SK-N-SH (cell line): ENCODE measurements around the gene TMEM109. TPM values are rescaled to one million over a fixed set of nuclear protein-coding genes. Genes with fewer than 3 reads are reported as not detected.

Experiments used
- CTCF ChIA-PET: fragments of 300-600, 350-600 bp; formaldehyde crosslinking; extraction: SDS; loops from one replicate; lab custom pipeline; 2021; lab: Yijun Ruan, JAX
- POLR2A ChIA-PET: fragments of 350-600 bp; sonication (Branson Sonifier 250); formaldehyde crosslinking; extraction: SDS; loops from one replicate; lab custom pipeline; 2020; ENCODE audit warnings: antibody characterized with exemption, inconsistent platforms; lab: Yijun Ruan, JAX
- DNase-seq: peaks from one replicate; pipeline ENCODE4 v3.0.0; 2012
- H2AFZ ChIP-seq: fragments of 200-600 bp; sonication (generic); 2 replicates; pipeline ENCODE4 v1.8.1; 2016; ENCODE audit warnings: antibody characterized with exemption, mild to moderate bottlenecking, low read depth
- H3F3A ChIP-seq: fragments of 200-600 bp; sonication (generic); replicated peaks from 2 replicates; pipeline ENCODE3; 2016; ENCODE audit warnings: antibody characterized with exemption, mild to moderate bottlenecking; ENCODE audit not compliant: insufficient read depth
- H3K27ac ChIP-seq, 2 experiments: fragments of 200-500 bp in 1 of 2; fragments of 200-600 bp in 1 of 2; sonication (Bioruptor generic) in 1 of 2; sonication (generic), shearing (Covaris generic) in 1 of 2; 2 replicates each; pipeline versions ENCODE4 v1.5.1 to v1.6.1; 2014 to 2016; ENCODE audit warnings: low read depth in 2 of 2, inconsistent platforms in 1 of 2, low read length in 1 of 2, mild to moderate bottlenecking in 1 of 2, mixed read lengths in 1 of 2
- H3K27me3 ChIP-seq: fragments of 200-600 bp; sonication (generic), shearing (Covaris generic); 2 replicates; pipeline ENCODE4 v1.6.1; 2016; ENCODE audit warnings: mixed run types; ENCODE audit not compliant: insufficient read depth
- H3K36me3 ChIP-seq, 2 experiments: fragments of 200-500 bp in 1 of 2; fragments of 200-600 bp in 1 of 2; sonication (Bioruptor generic) in 1 of 2; sonication (generic) in 1 of 2; replicated peaks in 1 of 2; 2 replicates each; pipeline versions ENCODE3 to v1.5.1; 2014 to 2016; ENCODE audit warnings: low read length in 1 of 2, mild to moderate bottlenecking in 1 of 2; ENCODE audit not compliant: insufficient read depth in 2 of 2, control insufficient read depth in 1 of 2
- H3K4me1 ChIP-seq, 2 experiments: fragments of 200-500 bp in 1 of 2; fragments of 200-600 bp in 1 of 2; sonication (Bioruptor generic) in 1 of 2; sonication (generic), shearing (Covaris generic) in 1 of 2; 2 replicates each; pipeline versions ENCODE4 v1.5.1 to v1.6.1; 2014 to 2016; ENCODE audit warnings: low read depth in 1 of 2, low read length in 1 of 2, mixed run types in 1 of 2; ENCODE audit not compliant: insufficient read depth in 2 of 2, control insufficient read depth in 1 of 2
- H3K4me2 ChIP-seq: fragments of 200-600 bp; sonication (generic), shearing (Covaris generic); 2 replicates; pipeline ENCODE4 v1.6.1; 2017; ENCODE audit warnings: mixed run types
- H3K4me3 ChIP-seq, 2 experiments: fragments of 200-500 bp in 1 of 2; fragments of 200-600 bp in 1 of 2; sonication (Bioruptor generic) in 1 of 2; sonication (generic), shearing (Covaris generic) in 1 of 2; 2 replicates each; pipeline versions ENCODE4 v1.5.1 to v1.8.1; 2014 to 2016; ENCODE audit warnings: low read depth in 2 of 2, inconsistent platforms in 1 of 2, low read length in 1 of 2, mild to moderate bottlenecking in 1 of 2, mixed read lengths in 1 of 2, moderate library complexity in 1 of 2
- H3K79me2 ChIP-seq: fragments of 200-600 bp; sonication (generic); 2 replicates; pipeline ENCODE4 v1.8.1; 2017; ENCODE audit warnings: mild to moderate bottlenecking; ENCODE audit not compliant: insufficient read depth
- H3K9ac ChIP-seq: fragments of 200-600 bp; sonication (generic); 2 replicates; pipeline ENCODE4 v1.6.1; 2017; ENCODE audit warnings: mixed run types
- H3K9me2 ChIP-seq: fragments of 200-600 bp; sonication (generic); 2 replicates; pipeline ENCODE4 v1.6.1; 2017; ENCODE audit warnings: mixed run types
- H3K9me3 ChIP-seq: fragments of 200-600 bp; sonication (generic); 2 replicates; pipeline ENCODE4 v1.6.1; 2017; ENCODE audit warnings: mixed run types, mild to moderate bottlenecking, moderate library complexity
- H4K20me1 ChIP-seq: fragments of 200-600 bp; sonication (generic); 2 replicates; pipeline ENCODE4 v1.6.1; 2017; ENCODE audit warnings: mild to moderate bottlenecking, mixed run types; ENCODE audit not compliant: insufficient read depth
- CHD2 ChIP-seq: fragments of 150-350 bp; IDR thresholded peaks from 2 replicates; pipeline ENCODE4 v1.6.1; 2018; ENCODE audit warnings: low read length; ENCODE audit not compliant: partially characterized antibody
- CTCF ChIP-seq: fragments of 200-600 bp; sonication (generic); IDR thresholded peaks from 2 replicates; pipeline ENCODE4 v1.6.1; 2017; ENCODE audit warnings: antibody characterized with exemption, mild to moderate bottlenecking, moderate library complexity
- ELF1 ChIP-seq: IDR thresholded peaks from 2 replicates; pipeline ENCODE4 v1.4.0; 2012
- FOSL2 ChIP-seq: IDR thresholded peaks from 2 replicates; pipeline ENCODE4 v1.4.0; 2012; ENCODE audit warnings: low read depth, mild to moderate bottlenecking, moderate library complexity, borderline replicate concordance
- IRF3 ChIP-seq: fragments of 150-350 bp; IDR thresholded peaks from 2 replicates; pipeline ENCODE4 v1.6.1; 2016; ENCODE audit warnings: mild to moderate bottlenecking, low read depth, low read length
- NRF1 ChIP-seq: IDR thresholded peaks from 2 replicates; pipeline ENCODE4 v1.6.1; 2012; ENCODE audit warnings: low read depth, mild to moderate bottlenecking, low read length
- POLR2AphosphoS5 ChIP-seq: IDR thresholded peaks from 2 replicates; pipeline ENCODE4 v1.6.1; 2012; ENCODE audit warnings: low read depth, low read length
- RAD21 ChIP-seq: IDR thresholded peaks from 2 replicates; pipeline ENCODE4 v1.6.1; 2012; ENCODE audit warnings: mild to moderate bottlenecking, low read length
- REST ChIP-seq: IDR thresholded peaks from 2 replicates; pipeline ENCODE4 v1.6.1; 2012; ENCODE audit warnings: mild to moderate bottlenecking, low read depth, low read length, moderate library complexity
- RXRA ChIP-seq: IDR thresholded peaks from 2 replicates; pipeline ENCODE4 v1.4.0; 2012; ENCODE audit warnings: low read depth, mild to moderate bottlenecking, borderline replicate concordance
- SIN3A ChIP-seq: IDR thresholded peaks from 2 replicates; pipeline ENCODE4 v1.6.1; 2012; ENCODE audit warnings: low read depth, mild to moderate bottlenecking, low read length, moderate library complexity, borderline replicate concordance
- TCF12 ChIP-seq: IDR thresholded peaks from 2 replicates; pipeline ENCODE4 v1.4.0; 2012
- WGBS: methylation state at CpG from one replicate; pipeline ENCODE4 v1.1.6; 2017; ENCODE audit warnings: low lambda C conversion rate; 5-methylcytosine and 5-hydroxymethylcytosine counted together
- polyA plus RNA-seq, 3 experiments: library from polyadenylated mRNA; depleted of rRNA; stranded (reverse); fragments of >200 nt; gene quantifications; 2 replicates each; pipeline ENCODE4 v1.2.3, GENCODE V29; 2012

TMEM109 gene
- polyA plus RNA-seq, 1 of the 3 experiments (the other 2 are of a cell fraction): 52.7 TPM

- Histone ChIP-seq H3K4me3 (no peak overlapping the region), H3F3A (no peaks in the 10 kb centered on the region), H2AFZ (no peak overlapping the region), H3K9ac (no peak overlapping the region), H3K9me2 (no peaks in the 10 kb centered on the region), H3K79me2 (no peaks in the 10 kb centered on the region), H3K9me3 (no peaks in the 10 kb centered on the region), H3K27me3 (no peaks in the 10 kb centered on the region), H3K36me3 (no peaks in the 10 kb centered on the region), H3K4me1 (peaks cover 0 to 8% of the 10 kb centered on the region in 2 experiments; a peak in 1 of 4 replicates), H3K27ac (no peak overlapping the region), H4K20me1 (no peaks in the 10 kb centered on the region), H3K4me2 (no peak overlapping the region)
- peak; percentile 12 for DNase-seq
- 78% methylated on average over 6 of the region's 6 CpGs for WGBS
- TF ChIP-seq FOSL2: no peak
- TF ChIP-seq ELF1: no peak
- 0 out of 2 replicates have a peak, but pooled peaks have one; percentile 19 for TF ChIP-seq RXRA
- no peak for TF ChIP-seq CHD2
- CTCF ChIA-PET: interaction anchor here (1.6 to 7.7 kb wide), 3 partner anchors 15 to 41 kb away, joined by 6 to 56 read pairs (median 16); no protein-coding TSS in a partner anchor
- POLR2A ChIA-PET: no interaction called here
Measured at GRCh38 chr11:60872124-60872960, 41.6 kb upstream of the TMEM109 start.

GRCh38 chr11:60872961-60873524 lies 40.9 kb upstream of the TMEM109 start:
- Histone ChIP-seq H3K27me3 (no peaks in the 10 kb centered on the region), H3K9me2 (no peaks in the 10 kb centered on the region), H3K9me3 (no peaks in the 10 kb centered on the region), H3K9ac (no peak overlapping the region), H4K20me1 (no peaks in the 10 kb centered on the region), H3K4me2 (no peak overlapping the region), H3K27ac (no peak overlapping the region), H3K4me3 (no peak overlapping the region), H3F3A (no peaks in the 10 kb centered on the region), H3K36me3 (peaks cover 0 to 5% of the 10 kb centered on the region in 2 experiments), H3K79me2 (no peaks in the 10 kb centered on the region), H2AFZ (no peak overlapping the region), H3K4me1 (peaks cover 0 to 8% of the 10 kb centered on the region in 2 experiments; a peak in 1 of 4 replicates)
- CTCF ChIA-PET: interaction anchor here (1.6 to 7.7 kb wide), 3 partner anchors 15 to 42 kb away, joined by 6 to 56 read pairs (median 16); no protein-coding TSS in a partner anchor
- peak; percentile 8 for DNase-seq
- 82% methylated on average over 11 of the region's 16 CpGs for WGBS
- POLR2A ChIA-PET: no interaction called here
- TF ChIP-seq RAD21: no peak
- no peak for TF ChIP-seq POLR2AphosphoS5
- TF ChIP-seq CTCF: no peak
- no peak for TF ChIP-seq TCF12
- no peak for TF ChIP-seq SIN3A
- TF ChIP-seq FOSL2: peak; percentile 18; the same call in 1 of the 2 replicates
- TF ChIP-seq IRF3: no peak
- no peak for TF ChIP-seq REST
- TF ChIP-seq NRF1: no peak
